ENCODE measurements around the gene GLRA3. TPM values are rescaled to one million over a fixed set of nuclear protein-coding genes. Genes with fewer than 3 reads are reported as not detected.

Gene GLRA3
- total and polyA plus RNA-seq, 10 of the 15 experiments (the other 5 are each of a cell fraction or from before 2014, with no cell fraction given): not detected

- TF ChIP-seq CHD4 (IDR thresholded peaks at IDR 0.05) (no peak), EP300 (IDR thresholded peaks at IDR 0.05; ENCODE audit: borderline replicate concordance in 1 of 2, control insufficient read depth in 1 of 2, low read depth in 2 of 2, low read length in 2 of 2) (no peak), YY1 (IDR thresholded peaks at IDR 0.05; ENCODE audit: low read depth, low read length) (no peak), MXI1 (IDR thresholded peaks at IDR 0.05; ENCODE audit: low read depth, low read length) (no peak), ZSCAN29 (IDR thresholded peaks at IDR 0.05) (no peak)
- TF ChIP-seq, protein P1, sequence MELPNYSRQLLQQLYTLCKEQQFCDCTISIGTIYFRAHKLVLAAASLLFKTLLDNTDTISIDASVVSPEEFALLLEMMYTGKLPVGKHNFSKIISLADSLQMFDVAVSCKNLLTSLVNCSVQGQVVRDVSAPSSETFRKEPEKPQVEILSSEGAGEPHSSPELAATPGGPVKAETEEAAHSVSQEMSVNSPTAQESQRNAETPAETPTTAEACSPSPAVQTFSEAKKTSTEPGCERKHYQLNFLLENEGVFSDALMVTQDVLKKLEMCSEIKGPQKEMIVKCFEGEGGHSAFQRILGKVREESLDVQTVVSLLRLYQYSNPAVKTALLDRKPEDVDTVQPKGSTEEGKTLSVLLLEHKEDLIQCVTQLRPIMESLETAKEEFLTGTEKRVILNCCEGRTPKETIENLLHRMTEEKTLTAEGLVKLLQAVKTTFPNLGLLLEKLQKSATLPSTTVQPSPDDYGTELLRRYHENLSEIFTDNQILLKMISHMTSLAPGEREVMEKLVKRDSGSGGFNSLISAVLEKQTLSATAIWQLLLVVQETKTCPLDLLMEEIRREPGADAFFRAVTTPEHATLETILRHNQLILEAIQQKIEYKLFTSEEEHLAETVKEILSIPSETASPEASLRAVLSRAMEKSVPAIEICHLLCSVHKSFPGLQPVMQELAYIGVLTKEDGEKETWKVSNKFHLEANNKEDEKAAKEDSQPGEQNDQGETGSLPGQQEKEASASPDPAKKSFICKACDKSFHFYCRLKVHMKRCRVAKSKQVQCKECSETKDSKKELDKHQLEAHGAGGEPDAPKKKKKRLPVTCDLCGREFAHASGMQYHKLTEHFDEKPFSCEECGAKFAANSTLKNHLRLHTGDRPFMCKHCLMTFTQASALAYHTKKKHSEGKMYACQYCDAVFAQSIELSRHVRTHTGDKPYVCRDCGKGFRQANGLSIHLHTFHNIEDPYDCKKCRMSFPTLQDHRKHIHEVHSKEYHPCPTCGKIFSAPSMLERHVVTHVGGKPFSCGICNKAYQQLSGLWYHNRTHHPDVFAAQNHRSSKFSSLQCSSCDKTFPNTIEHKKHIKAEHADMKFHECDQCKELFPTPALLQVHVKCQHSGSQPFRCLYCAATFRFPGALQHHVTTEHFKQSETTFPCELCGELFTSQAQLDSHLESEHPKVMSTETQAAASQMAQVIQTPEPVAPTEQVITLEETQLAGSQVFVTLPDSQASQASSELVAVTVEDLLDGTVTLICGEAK (IDR thresholded peaks at IDR 0.05; ENCODE audit: borderline replicate concordance): no peak
- TF ChIP-seq, protein P2, sequence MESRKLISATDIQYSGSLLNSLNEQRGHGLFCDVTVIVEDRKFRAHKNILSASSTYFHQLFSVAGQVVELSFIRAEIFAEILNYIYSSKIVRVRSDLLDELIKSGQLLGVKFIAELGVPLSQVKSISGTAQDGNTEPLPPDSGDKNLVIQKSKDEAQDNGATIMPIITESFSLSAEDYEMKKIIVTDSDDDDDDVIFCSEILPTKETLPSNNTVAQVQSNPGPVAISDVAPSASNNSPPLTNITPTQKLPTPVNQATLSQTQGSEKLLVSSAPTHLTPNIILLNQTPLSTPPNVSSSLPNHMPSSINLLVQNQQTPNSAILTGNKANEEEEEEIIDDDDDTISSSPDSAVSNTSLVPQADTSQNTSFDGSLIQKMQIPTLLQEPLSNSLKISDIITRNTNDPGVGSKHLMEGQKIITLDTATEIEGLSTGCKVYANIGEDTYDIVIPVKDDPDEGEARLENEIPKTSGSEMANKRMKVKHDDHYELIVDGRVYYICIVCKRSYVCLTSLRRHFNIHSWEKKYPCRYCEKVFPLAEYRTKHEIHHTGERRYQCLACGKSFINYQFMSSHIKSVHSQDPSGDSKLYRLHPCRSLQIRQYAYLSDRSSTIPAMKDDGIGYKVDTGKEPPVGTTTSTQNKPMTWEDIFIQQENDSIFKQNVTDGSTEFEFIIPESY (IDR thresholded peaks at IDR 0.05): no peak
Observed at GRCh38 chr4:174697896-174698295, 131.2 kb downstream of the GLRA3 start (continued).
